DOHH2 (cell line): ENCODE data around the gene ECM1.

Experiments used
- CTCF ChIP-seq: fragments of 200-600 bp; sonication (generic); IDR thresholded peaks from one replicate; pipeline ENCODE4 v1.5.1; 2014; ENCODE audit warnings: antibody characterized with exemption, mild to moderate bottlenecking, low read depth, low read length; ENCODE audit not compliant: poor library complexity, severe bottlenecking
- EZH2phosphoT487 ChIP-seq: fragments of 200-600 bp; sonication (generic); IDR thresholded peaks from 2 replicates; pipeline ENCODE4 v1.6.1; 2017; ENCODE audit warnings: borderline replicate concordance, mild to moderate bottlenecking, antibody characterized with exemption, low read length, moderate library complexity, mixed read lengths

- TF ChIP-seq CTCF = no peak
- no peak for TF ChIP-seq EZH2phosphoT487
Measured at GRCh38 chr1:150484431-150484830, 23.5 kb upstream of the ECM1 start.
